ENCODE data around the gene PRKCZ. TPM values are rescaled to one million over a fixed set of nuclear protein-coding genes. Genes with fewer than 3 reads are reported as not detected.

PRKCZ gene
- total and polyA plus RNA-seq, 7 donors = 0.07 to 2.3 (median 0.42) TPM; not detected in 1

GRCh38 chr1:2183937-2184334 is 133.7 kb downstream of the PRKCZ start:
- Histone ChIP-seq H3K4me1 (no peaks in the 10 kb centered on the region), H3K9me3 (no peaks in the 10 kb centered on the region), H3K27ac (no peak overlapping the region), H3K4me3 (no peak overlapping the region), H3K27me3 (ENCODE audit: insufficient read depth in 3 of 3, low read length in 2 of 3) (no peaks in the 10 kb centered on the region), H3K36me3 (ENCODE audit: insufficient read depth in 1 of 2, low read depth in 1 of 2) (no peaks in the 10 kb centered on the region)
- intact Hi-C loops (cut with DNase I) = no loop called here
- no peak for TF ChIP-seq CTCF (IDR thresholded peaks at IDR 0.05)
- ATAC-seq (no peak), DNase-seq (no peak)
- WGBS, 3 donors = 88 to 90% (median 88%) methylated on average over 15 of the region's 15 CpGs

DNA sequence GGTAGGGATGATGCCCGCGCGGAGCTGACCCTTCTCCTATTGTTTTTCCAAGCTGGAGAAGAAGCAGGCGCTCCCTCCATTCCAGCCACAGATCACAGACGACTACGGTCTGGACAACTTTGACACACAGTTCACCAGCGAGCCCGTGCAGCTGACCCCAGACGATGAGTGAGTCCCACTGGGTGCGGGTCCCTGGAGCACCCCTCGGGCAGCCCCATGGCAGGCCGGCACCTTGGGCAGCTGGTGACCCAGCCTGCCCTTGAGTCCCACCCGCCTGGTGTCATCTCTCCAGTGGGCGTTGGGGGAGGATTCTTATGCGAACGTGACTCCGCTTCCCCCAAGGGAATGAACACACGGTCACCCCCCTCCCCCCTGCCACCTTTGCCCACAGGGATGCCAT is 134.3 kb downstream of the PRKCZ start:
- no peak for TF ChIP-seq CTCF (IDR thresholded peaks at IDR 0.05)
- WGBS, 3 donors = 85 to 87% (median 86%) methylated on average over 16 to 18 of the region's 18 CpGs
- Histone ChIP-seq H3K4me1 (no peaks in the 10 kb centered on the region), H3K27ac (no peak overlapping the region), H3K9me3 (no peaks in the 10 kb centered on the region), H3K36me3 (ENCODE audit: insufficient read depth in 1 of 2, low read depth in 1 of 2) (no peaks in the 10 kb centered on the region), H3K27me3 (ENCODE audit: insufficient read depth in 3 of 3, low read length in 2 of 3) (no peaks in the 10 kb centered on the region), H3K4me3 (no peak overlapping the region)
- intact Hi-C loops (cut with DNase I) = no loop called here
- ATAC-seq (no peak), DNase-seq (no peak)

DNA sequence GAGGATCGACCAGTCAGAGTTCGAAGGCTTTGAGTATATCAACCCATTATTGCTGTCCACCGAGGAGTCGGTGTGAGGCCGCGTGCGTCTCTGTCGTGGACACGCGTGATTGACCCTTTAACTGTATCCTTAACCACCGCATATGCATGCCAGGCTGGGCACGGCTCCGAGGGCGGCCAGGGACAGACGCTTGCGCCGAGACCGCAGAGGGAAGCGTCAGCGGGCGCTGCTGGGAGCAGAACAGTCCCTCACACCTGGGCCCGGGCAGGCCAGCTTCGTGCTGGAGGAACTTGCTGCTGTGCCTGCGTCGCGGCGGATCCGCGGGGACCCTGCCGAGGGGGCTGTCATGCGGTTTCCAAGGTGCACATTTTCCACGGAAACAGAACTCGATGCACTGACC is 134.7 kb downstream of the PRKCZ start:
- Histone ChIP-seq H3K36me3 (ENCODE audit: insufficient read depth in 1 of 2, low read depth in 1 of 2) (no peaks in the 10 kb centered on the region), H3K27me3 (ENCODE audit: insufficient read depth in 3 of 3, low read length in 2 of 3) (no peaks in the 10 kb centered on the region), H3K27ac (no peak overlapping the region), H3K9me3 (no peaks in the 10 kb centered on the region), H3K4me3 (no peak overlapping the region), H3K4me1 (no peaks in the 10 kb centered on the region)
- ATAC-seq (no peak), DNase-seq (no peak)
- WGBS, 3 donors = 91% methylated on average over 32 to 33 of the region's 33 CpGs
- TF ChIP-seq CTCF (IDR thresholded peaks at IDR 0.05) = no peak
- intact Hi-C loops (cut with DNase I) = loop anchor here in 1 of 2 donors (5.0 kb wide), 1 partner anchor 342 kb away; the partner anchor contains the start of gene PANK4

DNA sequence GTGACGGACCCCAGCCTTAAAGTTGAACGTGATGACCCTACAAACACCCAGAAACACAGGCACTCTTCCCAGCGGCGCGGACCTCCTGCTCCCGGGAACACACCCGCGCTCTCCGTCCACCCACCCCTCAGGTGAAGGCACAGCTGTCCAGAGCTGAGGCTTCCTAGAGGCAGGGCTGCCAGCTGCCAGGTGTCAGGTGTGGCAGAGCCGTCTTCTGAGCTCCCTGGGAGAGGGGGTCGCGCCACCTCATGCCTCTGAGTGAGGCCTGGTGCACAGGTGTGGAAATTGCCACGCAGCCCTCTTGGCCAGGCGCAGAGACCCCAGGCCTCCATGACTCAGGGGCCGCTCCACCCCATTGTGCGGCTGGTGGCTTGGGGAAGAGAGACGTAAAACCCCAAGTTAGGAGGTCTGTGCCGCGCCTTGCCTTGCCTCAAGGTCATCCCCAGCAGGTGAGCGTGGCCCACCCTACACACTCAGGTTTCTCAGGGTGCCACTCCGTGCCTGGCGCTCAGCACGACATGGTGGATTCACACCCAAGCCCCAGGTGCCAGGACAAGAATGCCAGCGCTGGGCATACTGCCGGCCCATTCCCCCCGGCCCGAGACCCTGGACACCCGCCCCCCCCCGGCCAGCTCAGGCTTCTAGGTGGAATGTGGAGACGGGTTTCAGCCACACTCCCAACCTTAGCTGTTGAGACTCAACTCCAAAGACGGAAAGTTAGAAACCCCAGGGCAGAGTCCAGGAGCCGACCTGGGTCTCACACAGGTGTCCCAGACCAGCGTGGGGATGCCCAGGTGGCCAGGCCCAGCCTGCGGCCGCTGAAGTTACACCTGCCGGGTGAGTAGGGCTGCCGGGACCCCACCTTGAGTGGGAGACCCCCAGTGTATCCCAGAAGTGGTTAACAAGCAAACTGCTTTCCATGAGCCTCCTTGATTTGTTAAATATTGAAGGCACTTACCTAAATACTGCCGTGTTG is 136.0 kb downstream of the PRKCZ start:
- Histone ChIP-seq H3K4me1 (peaks cover 10% of the 10 kb centered on the region), H3K4me3 (no peak overlapping the region), H3K27me3 (ENCODE audit: insufficient read depth in 3 of 3, low read length in 2 of 3) (no peaks in the 10 kb centered on the region), H3K27ac (no peak overlapping the region), H3K9me3 (no peaks in the 10 kb centered on the region), H3K36me3 (ENCODE audit: insufficient read depth in 1 of 2, low read depth in 1 of 2) (no peaks in the 10 kb centered on the region)
- intact Hi-C loops (cut with DNase I) = loop anchor here in 1 of 2 donors (5.0 kb wide), 1 partner anchor 341 kb away; the partner anchor contains the start of gene PANK4
- WGBS, 3 donors = 87 to 92% (median 90%) methylated on average over 37 to 38 of the region's 38 CpGs
- ATAC-seq (no peak), DNase-seq (no peak)
- TF ChIP-seq CTCF (IDR thresholded peaks at IDR 0.05) = no peak

Measured in psoas muscle (tissue), 8 donors.